K562 (cell line): ENCODE results near the gene CCNB1IP1. TPM values are rescaled to one million over a fixed set of nuclear protein-coding genes. Genes with fewer than 3 reads are reported as not detected.

ENCODE experiments used
- ARHGAP35 ChIP-seq: fragments of 450-650 bp; IDR thresholded peaks from 2 replicates; pipeline ENCODE4 v1.6.1; 2018; ENCODE audit not compliant: partially characterized antibody
- CTCFL ChIP-seq: IDR thresholded peaks from 2 replicates; pipeline ENCODE4 v1.6.1; 2011; ENCODE audit warnings: borderline replicate concordance, low read depth, mild to moderate bottlenecking, moderate library complexity, low read length; ENCODE audit not compliant: insufficient read depth, poor library complexity, severe bottlenecking
- EGR1 ChIP-seq: fragments of 450-650 bp; conservative IDR thresholded peaks from 2 replicates; pipeline ENCODE4 v1.6.1; 2017; ENCODE audit warnings: mild to moderate bottlenecking
- ETV1 ChIP-seq: fragments of 450-650 bp; conservative IDR thresholded peaks from 2 replicates; pipeline ENCODE4 v1.6.1; 2016; ENCODE audit warnings: missing genetic modification characterization, control low read depth, low read depth, missing compliant biosample characterization
- FOXK2 ChIP-seq, 2 experiments: fragments of 450-650 bp; IDR thresholded peaks in 1 of 2; conservative IDR thresholded peaks in 1 of 2; 2 replicates each; pipeline ENCODE4 v1.6.1; 2016; ENCODE audit warnings: low read depth in 2 of 2, mild to moderate bottlenecking in 1 of 2
- HDAC2 ChIP-seq: fragments of 450-650 bp; IDR thresholded peaks from 2 replicates; pipeline ENCODE4 v1.6.1; 2016; ENCODE audit warnings: mild to moderate bottlenecking
- HMG20A ChIP-seq: fragments of 450-650 bp; formaldehyde crosslinking; conservative IDR thresholded peaks from 2 replicates; pipeline ENCODE4 v1.4.0; 2020; ENCODE audit warnings: mild to moderate bottlenecking, mixed read lengths
- HMG20B ChIP-seq: fragments of 250-450 bp; sonication (Bioruptor Pico); IDR thresholded peaks from 2 replicates; pipeline ENCODE4 v1.5.0; 2021; ENCODE audit warnings: mild to moderate bottlenecking
- KHSRP ChIP-seq: fragments of 450-650 bp; IDR thresholded peaks from 2 replicates; pipeline ENCODE4 v1.6.1; 2017
- MYC ChIP-seq, 2 experiments: fragments of 250-450 bp in 1 of 2; sonication (Bioruptor Pico) in 1 of 2; IDR thresholded peaks; 2 replicates each; pipeline versions ENCODE4 v1.5.1 to v1.6.1; 2012 to 2021; ENCODE audit warnings: low read depth in 2 of 2, borderline replicate concordance in 1 of 2, improper control_type of control experiment in 1 of 2, low read length in 1 of 2, mild to moderate bottlenecking in 1 of 2, moderate library complexity in 1 of 2
- PHF20 ChIP-seq: fragments of 450-650 bp; IDR thresholded peaks from 2 replicates; pipeline ENCODE4 v1.6.1; 2018; ENCODE audit not compliant: partially characterized antibody
- RBM17 ChIP-seq: fragments of 200-400 bp; formaldehyde crosslinking; IDR thresholded peaks from 2 replicates; pipeline ENCODE4 v1.6.1; 2017; ENCODE audit warnings: low read depth, mild to moderate bottlenecking, low read length, borderline replicate concordance
- SLC30A9 ChIP-seq: fragments of 250-450 bp; sonication (Bioruptor Pico); IDR thresholded peaks from 2 replicates; pipeline ENCODE4 v1.8.0; 2022; ENCODE audit warnings: mild to moderate bottlenecking, moderate library complexity
- SMAD1 ChIP-seq: fragments of 150-350 bp; IDR thresholded peaks from 2 replicates; pipeline ENCODE4 v1.6.1; 2014; ENCODE audit warnings: low read length, low read depth; ENCODE audit not compliant: partially characterized antibody
- SRSF7 ChIP-seq: fragments of 200-400 bp; formaldehyde crosslinking; optimal IDR thresholded peaks from 2 replicates; pipeline ENCODE3; 2017; ENCODE audit warnings: mild to moderate bottlenecking, low read depth, low read length
- THAP7 ChIP-seq: fragments of 250-450 bp; sonication (Bioruptor Pico); IDR thresholded peaks from 2 replicates; pipeline ENCODE4 v1.5.0; 2021
- U2AF2 ChIP-seq: fragments of 200-400 bp; formaldehyde crosslinking; optimal IDR thresholded peaks from 2 replicates; pipeline ENCODE3; 2017; ENCODE audit warnings: low read depth, mild to moderate bottlenecking, low read length
- XRCC5 ChIP-seq: fragments of 200-400 bp; formaldehyde crosslinking; IDR thresholded peaks from 2 replicates; pipeline ENCODE4 v1.6.1; 2017; ENCODE audit warnings: low read depth, mild to moderate bottlenecking, low read length
- ZNF174 ChIP-seq: fragments of 250-450 bp; sonication (Bioruptor Pico); IDR thresholded peaks from 2 replicates; pipeline ENCODE4 v1.4.0; 2020; ENCODE audit warnings: mild to moderate bottlenecking
- ZNF23 ChIP-seq: fragments of 250-450 bp; sonication (Bioruptor Pico); IDR thresholded peaks from 2 replicates; pipeline ENCODE4 v1.4.0; 2020; ENCODE audit warnings: mild to moderate bottlenecking
- ZNF436 ChIP-seq: fragments of 250-450, 450-650 bp; sonication (Bioruptor Pico); formaldehyde crosslinking; IDR thresholded peaks from 2 replicates; pipeline ENCODE4 v1.7.0; 2020; ENCODE audit warnings: mild to moderate bottlenecking
- ZNF57 ChIP-seq: fragments of 450-650 bp; formaldehyde crosslinking; IDR thresholded peaks from 2 replicates; pipeline ENCODE4 v1.4.0; 2020; ENCODE audit warnings: mild to moderate bottlenecking, moderate library complexity
- ZNF589 ChIP-seq: fragments of 200-800 bp; sonication (Bioruptor generic); IDR thresholded peaks from 2 replicates; pipeline ENCODE4 v1.6.1; 2016; ENCODE audit warnings: low read depth, missing genetic modification characterization, missing compliant biosample characterization
- polyA plus RNA-seq, 8 experiments: library from polyadenylated mRNA; depleted of rRNA in 4 of 8; stranded (reverse) in 5 of 8; unstranded in 3 of 8; fragments of >200 nt; fragmentation: Nextera tagmentation in 2 of 8; fragmentation: Illumina TruSeq in 1 of 8; extraction: Ambion mirVana in 2 of 8; extraction: Trizol in 1 of 8; gene quantifications; 2 replicates each; pipeline versions ENCODE4 v1.2.1 to v1.2.3, GENCODE V29; 2011 to 2014; ENCODE audit warnings: inconsistent platforms in 1 of 8, missing spikeins in 1 of 8
- total RNA-seq, 7 experiments: library from RNA; depleted of rRNA in 6 of 7; stranded (reverse); fragments of >200 nt in 6 of 7; fragmentation: Illumina TruSeq in 2 of 7; extraction: Trizol in 2 of 7; gene quantifications; 2 replicates each; pipeline versions ENCODE4 v1.2.1 to v1.2.3, GENCODE V29; 2011 to 2021; ENCODE audit warnings: low replicate concordance in 1 of 7
- TF ChIP-seq, protein P1 (sequence below): fragments of 200-400 bp; formaldehyde crosslinking; IDR thresholded peaks from 2 replicates; pipeline ENCODE4 v1.6.1; 2017; ENCODE audit warnings: mild to moderate bottlenecking, low read depth, low read length, moderate library complexity

Gene CCNB1IP1
- total and polyA plus RNA-seq, 9 of the 15 experiments (the other 6 are each of a cell fraction or from before 2014, with no cell fraction given) = 51.8 to 152 (median 81.0) TPM

DNA sequence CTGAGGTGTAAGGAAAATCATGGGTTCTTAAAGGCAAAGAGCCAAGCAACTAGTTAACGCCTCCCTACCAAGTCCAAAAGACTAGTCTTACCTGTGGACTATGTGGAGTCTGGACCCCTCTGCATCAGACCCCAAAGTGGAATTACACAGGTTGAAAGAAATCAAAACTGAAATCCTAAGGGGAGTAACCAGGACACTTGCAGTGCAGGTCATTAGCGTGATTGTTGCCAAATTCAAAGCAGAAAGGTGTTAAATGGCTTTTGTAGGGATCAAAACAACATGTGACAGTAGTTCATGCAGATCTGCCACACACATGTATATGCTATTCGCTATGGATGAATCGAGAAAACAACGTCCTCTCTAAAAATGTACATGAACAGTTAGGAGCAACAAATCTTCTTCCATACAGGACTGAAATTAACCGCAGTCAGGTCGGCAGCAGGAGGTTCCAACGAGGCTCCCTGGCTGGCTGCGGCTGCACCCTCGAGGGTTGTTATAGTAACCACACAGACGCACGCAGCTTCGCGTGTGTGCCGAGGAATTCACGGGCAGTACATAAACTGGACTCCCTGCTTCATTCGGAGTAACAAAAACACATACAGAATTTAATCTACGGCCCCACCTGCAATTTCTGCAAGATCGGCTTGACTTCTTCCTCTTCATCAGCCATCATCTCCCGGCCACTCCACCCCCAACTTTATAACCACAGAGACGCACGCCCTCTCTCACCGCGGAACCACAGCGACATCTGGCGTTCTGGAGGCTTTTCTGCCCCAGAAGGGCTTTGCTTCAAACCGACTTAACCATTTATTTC is 27.6 kb downstream of the CCNB1IP1 start, which contains the start of gene TTC5 (continued):
- peak; percentile 47; the same call in 1 of the 2 replicates for TF ChIP-seq EGR1
- no peak for TF ChIP-seq ZNF23
- TF ChIP-seq ZNF589 (CRISPR knock-in tag) = no peak
- TF ChIP-seq HMG20A (CRISPR knock-in tag) = no peak
- 0 out of 2 replicates have a peak, but pooled peaks have one; percentile 24 for TF ChIP-seq XRCC5
- TF ChIP-seq FOXK2 (conservative IDR thresholded peaks at IDR 0.05 in 1 of 2, IDR thresholded peaks at IDR 0.05 in 1 of 2; ENCODE audit: low read depth in 2 of 2) = peak; percentile 42 to 52; a peak in 3 of 4 replicates
- TF ChIP-seq U2AF2 = no peak
- no peak for TF ChIP-seq HMG20B (CRISPR knock-in tag)
- peak; percentile 69 for TF ChIP-seq HDAC2
- TF ChIP-seq, protein P1, sequence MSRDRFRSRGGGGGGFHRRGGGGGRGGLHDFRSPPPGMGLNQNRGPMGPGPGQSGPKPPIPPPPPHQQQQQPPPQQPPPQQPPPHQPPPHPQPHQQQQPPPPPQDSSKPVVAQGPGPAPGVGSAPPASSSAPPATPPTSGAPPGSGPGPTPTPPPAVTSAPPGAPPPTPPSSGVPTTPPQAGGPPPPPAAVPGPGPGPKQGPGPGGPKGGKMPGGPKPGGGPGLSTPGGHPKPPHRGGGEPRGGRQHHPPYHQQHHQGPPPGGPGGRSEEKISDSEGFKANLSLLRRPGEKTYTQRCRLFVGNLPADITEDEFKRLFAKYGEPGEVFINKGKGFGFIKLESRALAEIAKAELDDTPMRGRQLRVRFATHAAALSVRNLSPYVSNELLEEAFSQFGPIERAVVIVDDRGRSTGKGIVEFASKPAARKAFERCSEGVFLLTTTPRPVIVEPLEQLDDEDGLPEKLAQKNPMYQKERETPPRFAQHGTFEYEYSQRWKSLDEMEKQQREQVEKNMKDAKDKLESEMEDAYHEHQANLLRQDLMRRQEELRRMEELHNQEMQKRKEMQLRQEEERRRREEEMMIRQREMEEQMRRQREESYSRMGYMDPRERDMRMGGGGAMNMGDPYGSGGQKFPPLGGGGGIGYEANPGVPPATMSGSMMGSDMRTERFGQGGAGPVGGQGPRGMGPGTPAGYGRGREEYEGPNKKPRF = no peak
- TF ChIP-seq SMAD1 = no peak
- TF ChIP-seq THAP7 (CRISPR knock-in tag) = no peak
- TF ChIP-seq KHSRP = no peak
- no peak for TF ChIP-seq RBM17
- TF ChIP-seq SRSF7 = no peak
- peak; percentile 74 for TF ChIP-seq CTCFL
- TF ChIP-seq ZNF174 (CRISPR knock-in tag) = no peak
- no peak for TF ChIP-seq ZNF436 (CRISPR knock-in tag)
- TF ChIP-seq ETV1 (tag) = no peak
- no peak for TF ChIP-seq ARHGAP35
- 0 out of 2 replicates have a peak, but pooled peaks have one; percentile 51 for TF ChIP-seq MYC (IDR thresholded peaks at IDR 0.05; ENCODE audit: low read depth, low read length)
- TF ChIP-seq MYC (CRISPR knock-in tag; IDR thresholded peaks at IDR 0.05; ENCODE audit: borderline replicate concordance, low read depth) = no peak
- no peak for TF ChIP-seq ZNF57
- TF ChIP-seq SLC30A9 (CRISPR knock-in tag) = no peak
- TF ChIP-seq PHF20 = no peak
